GM19467 (cell line): Measurements from ENCODE around the gene LRRC4B.

Experiments
- ATAC-seq: cut with Tn5 transposase; IDR thresholded peaks from one replicate; pipeline ENCODE4 v1.9.1; 2021; ENCODE audit warnings: mild to moderate bottlenecking, moderate library complexity; ENCODE audit not compliant: unreplicated experiment

Gene LRRC4B

DNA sequence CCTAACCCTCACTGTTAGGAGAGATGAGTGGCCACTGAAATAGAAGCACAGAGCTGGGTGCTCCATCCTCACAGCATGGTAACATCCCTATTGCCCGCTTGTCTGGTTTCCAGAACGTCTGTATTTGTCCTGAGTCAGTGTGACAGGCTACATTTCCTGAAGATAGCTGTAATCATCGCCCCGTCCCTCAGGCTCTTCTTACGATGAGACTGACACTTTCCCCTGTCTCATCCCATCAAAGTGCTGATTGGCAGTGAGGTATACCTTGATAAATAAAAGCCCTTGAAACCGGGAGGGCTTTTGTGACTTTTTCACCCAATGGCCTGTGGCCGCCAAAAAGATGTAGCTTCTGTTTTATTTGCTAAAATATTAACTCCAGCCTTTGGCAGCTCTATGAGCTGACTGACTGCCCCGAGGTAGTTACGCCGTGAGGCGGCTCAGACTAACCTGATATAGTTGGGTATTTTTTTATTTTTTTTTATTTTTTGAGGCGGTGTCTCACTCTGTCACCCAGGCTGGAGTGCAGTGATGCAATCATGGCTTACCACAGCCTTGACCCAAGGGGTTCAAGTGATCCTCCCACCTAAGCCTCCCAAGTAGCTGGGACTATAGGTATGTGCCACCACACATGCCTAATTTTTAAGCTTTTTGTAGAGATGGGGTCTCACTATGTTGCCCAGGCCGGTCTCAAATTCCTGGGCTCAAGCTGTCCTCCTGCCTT lies 5.7 kb upstream of the LRRC4B start:
- no peak for ATAC-seq

GRCh38 chr19:50570997-50571396 lies 2.8 kb upstream of the LRRC4B start:
- ATAC-seq, result no peak

- ATAC-seq, result no peak
Measured at GRCh38 chr19:50569938-50570540, 1.8 kb upstream of the LRRC4B start.

GRCh38 chr19:50568728-50569698 lies 778 bp upstream of the LRRC4B start:
- ATAC-seq, result no peak

DNA sequence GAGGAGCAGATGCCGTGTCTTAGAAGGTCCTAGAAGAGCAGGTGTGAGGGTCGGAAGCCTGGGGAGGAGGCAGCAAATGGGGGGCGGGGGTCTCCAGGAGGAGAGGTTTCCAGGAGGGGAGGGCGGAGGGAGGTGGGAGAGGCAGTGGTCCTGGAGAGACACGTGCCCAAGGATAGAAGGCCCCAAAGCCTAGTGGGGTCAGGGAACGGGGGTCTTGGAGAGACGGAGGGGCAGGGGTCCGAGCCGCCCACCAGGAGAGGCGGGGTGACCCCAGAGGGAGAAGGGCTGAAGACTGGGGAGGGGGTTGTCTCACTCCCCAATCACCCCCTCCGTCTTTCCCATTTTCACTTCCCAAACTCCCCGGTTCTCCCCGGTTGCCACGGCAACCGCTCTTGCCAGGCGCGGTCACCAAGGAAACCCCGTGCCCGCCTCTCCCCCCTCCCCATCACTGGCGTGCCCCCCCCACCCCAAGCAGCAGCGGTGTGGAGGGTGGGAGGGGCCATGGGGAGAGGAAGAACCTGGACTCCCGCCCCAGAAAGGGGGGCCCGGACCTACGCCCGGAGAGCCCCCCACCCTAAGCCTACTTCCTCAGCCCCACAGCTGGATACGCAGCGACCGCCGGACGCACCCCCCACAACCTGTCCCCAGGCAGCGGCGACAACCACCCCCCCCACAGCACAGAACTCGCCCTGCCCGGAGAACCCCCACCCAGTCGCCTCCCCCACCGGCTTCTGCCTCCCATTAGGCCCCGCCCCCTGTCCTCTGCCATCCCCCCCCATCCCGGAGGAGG lies 988 bp downstream of the LRRC4B start:
- no peak for ATAC-seq

DNA sequence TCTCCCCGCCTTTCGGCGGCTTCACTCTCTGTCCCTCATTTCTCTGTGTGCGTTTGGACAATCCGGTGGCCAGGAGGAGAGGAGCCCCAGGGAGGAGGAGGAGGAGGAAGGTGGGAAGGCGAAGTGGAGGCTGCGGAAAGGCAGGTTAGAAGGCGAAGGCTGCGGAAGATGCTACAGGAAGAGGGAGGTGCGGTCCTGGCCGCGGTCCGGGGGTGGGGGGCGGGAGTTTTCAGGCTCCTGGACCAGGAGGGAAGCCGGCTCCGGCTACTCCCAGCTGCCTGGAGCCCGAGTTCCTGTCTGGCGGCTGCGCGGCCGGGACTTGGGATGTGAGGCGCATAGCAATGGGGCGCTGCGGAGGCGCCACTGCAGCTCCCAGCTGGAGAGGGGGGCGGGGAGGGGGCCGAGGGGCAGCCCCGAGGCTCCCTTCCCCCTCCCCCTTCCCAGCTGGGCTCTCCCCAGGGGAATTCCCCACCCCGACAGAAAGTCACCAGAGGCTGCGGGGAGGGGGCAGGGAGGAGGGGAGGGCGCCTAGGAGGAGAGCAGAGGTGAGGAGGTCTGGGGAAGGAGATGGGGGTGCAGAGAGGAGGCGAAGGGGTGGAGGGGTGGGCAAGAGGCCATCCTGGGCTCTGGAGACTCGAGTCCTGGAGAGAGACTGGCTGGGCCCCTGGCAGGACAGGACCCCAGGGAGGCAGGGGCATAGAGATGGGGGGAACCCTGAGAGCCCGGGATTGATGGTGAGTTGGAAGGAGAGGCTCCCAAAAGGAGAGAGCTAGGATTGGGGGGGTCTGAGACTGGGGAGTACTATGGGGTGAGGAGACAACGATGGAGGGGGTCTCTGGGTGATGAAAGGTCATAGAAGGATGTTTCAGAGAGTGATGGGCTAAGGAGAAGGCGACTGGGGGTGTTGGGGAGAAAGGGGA lies 2.0 kb downstream of the LRRC4B start:
- ATAC-seq, result no peak

DNA sequence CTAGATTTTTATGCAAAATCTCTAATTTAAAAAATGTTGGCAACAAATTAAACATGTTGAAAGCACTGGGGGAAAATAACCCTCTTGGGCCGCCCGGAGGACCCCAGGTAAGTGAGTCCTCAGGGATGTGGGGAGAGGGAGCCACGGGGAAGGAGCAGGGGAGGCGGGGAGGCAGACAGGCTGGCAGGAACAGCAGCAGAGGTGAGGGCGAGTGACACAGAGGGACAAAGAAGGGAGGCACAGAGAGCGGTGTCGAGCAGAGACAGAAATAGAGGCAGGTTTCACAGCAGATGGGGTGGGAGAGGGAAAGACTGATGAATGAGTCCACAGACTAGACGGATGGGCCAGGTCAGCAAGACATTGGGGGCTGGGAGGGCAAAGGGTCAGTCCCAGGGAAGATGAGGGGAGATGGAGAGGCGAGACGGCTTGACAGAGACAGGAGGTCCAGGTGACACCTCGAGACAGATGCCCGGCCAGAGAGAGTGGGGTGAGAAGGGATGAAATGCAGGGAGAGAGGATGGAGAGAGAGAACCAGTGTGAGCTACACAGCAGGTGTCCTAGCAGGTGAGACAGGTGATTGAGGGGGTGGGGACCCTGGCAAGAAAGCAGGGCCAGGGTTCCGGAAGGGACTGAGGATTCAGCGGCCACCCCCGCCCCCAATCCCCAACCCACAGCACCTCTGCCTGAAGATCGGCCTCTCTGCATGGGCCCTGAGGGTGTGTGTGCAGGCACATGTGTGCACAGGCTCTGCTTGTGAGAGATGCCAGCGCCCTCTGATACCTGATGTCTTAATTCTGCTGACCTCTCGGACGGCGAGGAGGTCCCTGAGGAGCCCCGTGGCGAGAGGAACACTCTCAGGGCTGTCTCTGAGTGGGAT lies 3.8 kb downstream of the LRRC4B start:
- no peak for ATAC-seq

- ATAC-seq, result no peak
Measured at GRCh38 chr19:50563597-50563996, 4.6 kb downstream of the LRRC4B start.

- ATAC-seq, result no peak
Measured at GRCh38 chr19:50562996-50563395, 5.2 kb downstream of the LRRC4B start.

DNA sequence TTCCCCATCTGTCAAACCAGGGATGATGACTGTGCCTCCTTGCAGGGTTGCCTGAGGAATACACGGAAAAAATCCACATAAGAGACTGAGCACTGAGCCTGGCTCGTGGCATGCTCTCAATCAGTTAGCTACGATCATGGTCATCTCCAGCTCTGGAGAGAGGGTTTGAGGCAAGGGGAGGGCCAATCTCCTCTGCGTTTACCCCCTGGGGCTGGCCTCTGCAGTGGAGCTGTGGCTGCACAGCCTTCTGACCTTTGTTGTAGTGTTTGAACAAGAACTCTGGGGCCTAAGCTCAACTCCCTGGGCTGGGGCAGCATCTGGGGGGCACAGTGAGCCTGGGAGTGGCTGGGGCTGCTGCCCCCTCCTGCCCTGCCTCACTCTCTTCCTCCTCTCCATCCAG lies 5.9 kb downstream of the LRRC4B start:
- no peak for ATAC-seq

DNA sequence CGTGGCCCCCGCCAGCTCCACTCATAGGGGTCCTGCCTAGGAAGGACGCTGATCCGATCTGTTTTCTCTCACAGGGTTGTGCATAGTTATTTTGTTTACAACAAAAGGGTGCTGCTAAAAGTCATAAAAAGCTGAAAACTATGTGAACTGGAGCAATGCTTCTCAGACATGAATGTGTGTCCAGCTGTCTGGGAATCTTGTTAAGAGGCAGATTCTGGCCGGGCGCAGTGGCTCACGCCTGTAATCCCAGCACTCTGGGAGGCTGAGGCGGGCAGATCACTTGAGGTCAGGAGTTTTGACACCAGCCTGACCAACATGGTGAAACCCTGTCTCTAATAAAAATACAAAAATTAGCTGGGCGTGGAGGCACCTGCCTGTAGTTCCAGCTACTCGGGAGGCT lies 8.6 kb downstream of the LRRC4B start:
- ATAC-seq, result no peak

- no peak for ATAC-seq
Measured at GRCh38 chr19:50558449-50558848, 9.8 kb downstream of the LRRC4B start.

- no peak for ATAC-seq
Measured at GRCh38 chr19:50558039-50558438, 10.2 kb downstream of the LRRC4B start.

DNA sequence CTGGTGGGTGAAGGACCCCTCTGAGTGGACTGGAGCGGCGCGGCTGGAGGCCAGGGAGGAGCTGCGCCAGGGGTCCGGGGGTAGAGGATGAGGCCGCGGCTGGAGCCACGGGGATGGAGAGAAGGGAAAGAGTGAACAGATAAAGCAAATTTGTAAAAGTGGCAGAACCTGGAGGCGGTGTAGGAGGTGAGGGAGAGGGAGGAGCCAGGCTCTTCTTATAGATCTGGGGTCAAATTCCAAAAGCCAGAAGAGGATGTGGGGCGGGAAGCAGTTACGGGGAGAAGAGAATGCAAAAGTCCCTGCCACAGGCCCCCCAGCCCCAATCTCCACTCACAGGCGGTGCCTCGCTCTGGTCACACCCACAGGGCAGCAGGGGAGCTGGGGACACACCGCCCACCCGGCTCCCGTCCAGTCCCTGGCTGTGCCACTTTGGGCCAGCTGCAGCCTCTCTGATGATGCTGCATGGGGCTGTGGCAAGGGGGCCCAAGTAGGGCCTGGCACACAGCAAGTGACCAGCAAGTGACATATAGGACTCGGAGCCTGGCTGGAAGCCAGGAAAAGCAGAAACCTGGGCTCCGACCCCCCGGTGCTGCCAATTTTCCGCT lies 11.1 kb downstream of the LRRC4B start:
- ATAC-seq, result no peak

DNA sequence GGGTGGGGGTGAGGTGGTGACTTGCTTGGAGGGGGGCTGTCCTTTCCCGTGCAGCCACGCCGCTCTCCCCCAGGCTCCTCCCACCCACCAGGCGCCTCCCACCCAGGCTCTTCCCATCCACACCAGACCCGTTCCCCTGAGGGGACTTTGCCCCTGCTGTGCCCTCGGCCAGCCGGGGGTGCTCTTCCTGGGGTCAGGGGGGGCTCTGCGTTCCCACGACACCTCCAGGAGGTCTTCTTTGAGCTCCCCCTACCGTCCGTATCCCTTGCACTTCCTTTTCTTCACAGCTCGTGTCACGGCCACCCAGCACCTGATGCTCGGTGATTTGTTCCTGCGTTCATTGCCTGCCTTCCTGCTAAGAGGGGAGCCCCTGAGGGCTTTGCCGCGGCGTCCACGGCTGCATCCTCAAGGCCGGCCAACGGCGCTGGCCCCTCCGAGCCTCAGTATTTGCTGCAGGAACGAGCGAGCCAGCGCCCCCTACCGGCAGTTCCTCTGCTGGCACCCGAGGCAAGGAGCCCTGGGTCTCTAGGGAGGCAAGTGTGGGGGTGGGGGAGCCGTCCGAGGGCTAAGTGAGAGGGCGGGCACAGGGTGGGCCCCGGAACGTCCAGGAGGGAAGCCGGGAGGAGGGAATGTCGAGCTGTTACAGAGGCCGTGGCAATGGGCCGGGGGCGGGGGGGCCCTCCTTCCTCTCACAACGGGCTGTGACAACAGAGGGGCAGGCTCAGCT lies 11.8 kb downstream of the LRRC4B start:
- ATAC-seq, result no peak

- no peak for ATAC-seq
Measured at GRCh38 chr19:50555450-50556281, 12.6 kb downstream of the LRRC4B start.

- ATAC-seq, result no peak
Measured at GRCh38 chr19:50555033-50555432, 13.2 kb downstream of the LRRC4B start.
